ENCODE measurements around the gene AGBL4. TPM values are rescaled to one million over a fixed set of nuclear protein-coding genes. Genes with fewer than 3 reads are reported as not detected.
A peak's percentile ranks its signal among the peaks of the same experiment; 100 is the strongest.

Gene AGBL4
- polyA plus RNA-seq, 10 donors, result 0.12 to 0.37 (median 0.22) TPM

DNA sequence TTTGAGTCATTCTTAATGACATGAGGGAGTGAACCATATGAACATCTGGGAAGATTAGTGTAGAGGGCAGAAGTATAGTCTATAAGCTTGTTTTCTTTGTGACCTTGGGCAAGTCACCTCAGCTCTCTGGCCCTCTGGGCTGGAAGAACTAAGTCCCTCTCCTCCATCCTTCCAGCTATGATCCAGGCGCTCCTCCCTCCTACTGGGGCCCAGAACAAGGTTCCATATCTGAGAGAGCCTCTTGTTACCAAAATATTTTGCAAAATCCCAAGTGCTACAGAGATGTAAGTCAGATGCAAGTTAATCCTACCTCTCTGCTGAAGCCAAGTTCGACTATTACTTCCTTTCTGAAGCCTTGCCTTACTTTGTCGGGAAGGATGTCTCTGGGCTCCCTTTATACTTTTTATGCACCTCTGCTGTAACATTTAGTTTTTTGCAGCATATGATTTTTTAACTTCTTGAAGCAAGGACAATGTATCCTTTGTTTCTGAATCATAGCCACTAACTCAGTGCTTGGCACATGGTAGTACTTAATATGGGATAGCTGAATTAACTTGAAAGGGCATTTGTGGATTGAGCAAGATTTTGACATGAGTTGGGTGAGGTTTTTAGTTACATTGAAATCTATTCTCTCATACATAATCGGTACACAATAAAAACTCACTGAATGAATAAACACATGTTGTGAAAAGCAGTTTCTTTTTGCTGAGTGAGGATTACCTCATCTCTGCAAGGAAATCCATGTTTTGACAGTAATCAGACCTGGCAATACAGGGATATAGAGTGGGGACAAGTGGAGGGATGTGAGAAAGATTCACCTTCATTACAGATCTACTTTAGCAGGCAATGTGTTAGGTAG, 1192.4 kb downstream of the AGBL4 start:
- peak in 1 of 3 donors; percentile 70 for DNase-seq

DNA sequence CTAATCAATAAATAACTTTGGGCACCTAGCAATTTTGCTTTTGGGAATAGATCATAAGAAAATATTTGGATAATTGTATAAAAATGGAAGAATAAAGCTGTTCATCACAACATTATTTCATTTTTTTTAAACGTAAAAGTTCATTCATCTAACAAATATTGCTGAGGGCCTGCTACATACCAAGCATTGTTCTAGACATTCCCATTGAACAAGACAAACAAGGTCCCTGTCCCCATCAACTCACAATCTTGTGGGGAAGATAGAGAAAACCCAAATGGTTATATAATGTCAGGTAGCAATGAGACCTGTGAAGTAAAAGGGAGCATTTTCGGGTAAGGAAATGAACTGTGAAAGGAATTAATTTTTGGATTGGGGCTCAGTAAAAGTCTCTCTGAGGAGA, 1193.0 kb downstream of the AGBL4 start:
- DNase-seq, result no peak

DNA sequence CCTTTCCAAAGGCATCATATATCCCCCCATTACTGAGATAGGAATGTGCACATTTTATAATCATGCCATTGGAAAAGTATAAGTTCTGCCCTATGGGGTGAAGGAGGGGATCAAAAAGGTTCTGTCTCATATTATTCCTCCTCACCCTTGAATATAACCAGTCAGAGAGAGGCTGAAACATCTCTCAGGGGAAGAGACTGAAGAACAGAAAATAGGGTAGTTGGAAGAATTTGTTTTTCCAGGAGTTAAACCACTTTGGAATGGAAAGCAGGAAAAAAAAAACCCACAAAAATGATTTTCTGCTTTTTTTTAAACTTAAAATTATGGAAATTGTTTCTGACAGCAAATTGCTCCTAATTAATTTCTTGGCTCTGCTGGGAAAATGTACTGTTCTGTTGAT, 1194.3 kb downstream of the AGBL4 start:
- DNase-seq, result no peak

DNA sequence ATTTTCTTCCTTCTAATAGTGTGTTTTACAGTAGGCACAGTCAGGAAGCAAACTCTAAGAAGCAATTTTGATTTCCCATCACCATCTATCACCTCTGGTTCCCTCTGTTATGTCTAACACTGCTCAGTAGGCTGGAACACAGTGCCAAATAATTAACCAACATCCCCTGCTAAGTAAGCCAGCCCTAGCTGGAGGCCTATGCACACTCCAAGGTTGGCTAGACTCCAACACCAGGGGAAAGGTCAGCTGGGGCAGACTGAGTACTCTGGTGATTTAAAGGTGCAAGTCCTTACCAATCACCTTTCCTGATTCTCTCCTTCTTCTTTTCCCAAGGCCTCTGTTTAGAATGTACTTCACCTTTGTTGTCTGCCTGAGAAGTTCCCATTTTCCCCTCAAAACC, 1200.6 kb downstream of the AGBL4 start:
- DNase-seq, result no peak

DNA sequence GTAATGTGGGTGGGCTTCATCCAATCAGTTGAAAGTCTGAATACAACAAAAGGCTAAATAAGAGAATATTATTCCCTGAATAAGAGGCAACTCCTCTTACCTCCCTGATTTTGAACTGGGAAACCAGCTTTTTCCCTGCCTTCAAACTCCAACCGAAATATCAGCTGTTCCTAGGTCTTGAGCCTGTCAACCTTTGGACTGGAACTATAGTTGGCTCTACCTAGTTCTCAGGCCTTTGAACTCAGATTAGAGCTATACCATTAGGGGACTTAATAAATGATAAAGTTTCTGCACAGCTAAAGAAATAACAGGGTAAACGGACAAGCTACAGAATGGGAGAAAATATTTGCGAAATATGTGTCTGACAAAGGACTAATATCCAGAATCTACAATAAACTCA, 1203.3 kb downstream of the AGBL4 start:
- no peak for DNase-seq

DNA sequence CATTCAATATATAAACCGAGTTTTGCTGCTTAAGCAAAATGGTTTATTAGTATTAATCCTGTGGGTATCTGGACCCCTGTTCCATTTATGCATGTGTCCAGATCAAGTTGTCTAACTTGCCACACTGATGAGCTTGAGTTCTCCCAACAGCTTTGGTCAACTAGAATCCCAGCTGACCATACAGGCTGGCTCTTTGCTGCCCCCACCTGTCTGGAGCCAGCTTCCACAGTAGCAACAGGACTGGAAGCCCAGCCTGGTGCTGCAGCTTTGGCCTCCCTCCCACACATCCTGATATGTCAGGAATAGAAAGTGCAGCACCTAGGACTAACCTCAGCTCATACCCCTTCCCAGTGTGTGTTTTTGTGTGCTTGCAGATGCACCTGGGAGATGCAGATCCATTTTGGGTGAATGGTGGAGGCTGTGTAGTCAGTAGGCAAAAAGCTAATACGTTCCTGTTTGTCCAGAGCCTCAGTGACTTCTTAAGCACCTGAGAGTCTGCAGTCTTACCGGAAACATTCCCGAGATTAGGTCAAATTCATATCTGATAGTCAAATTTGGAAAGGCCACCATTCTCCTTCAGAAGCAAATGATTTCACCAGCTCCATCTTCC, 1206.1 kb downstream of the AGBL4 start:
- peak; percentile 34 to 63 (median 38) for DNase-seq

DNA sequence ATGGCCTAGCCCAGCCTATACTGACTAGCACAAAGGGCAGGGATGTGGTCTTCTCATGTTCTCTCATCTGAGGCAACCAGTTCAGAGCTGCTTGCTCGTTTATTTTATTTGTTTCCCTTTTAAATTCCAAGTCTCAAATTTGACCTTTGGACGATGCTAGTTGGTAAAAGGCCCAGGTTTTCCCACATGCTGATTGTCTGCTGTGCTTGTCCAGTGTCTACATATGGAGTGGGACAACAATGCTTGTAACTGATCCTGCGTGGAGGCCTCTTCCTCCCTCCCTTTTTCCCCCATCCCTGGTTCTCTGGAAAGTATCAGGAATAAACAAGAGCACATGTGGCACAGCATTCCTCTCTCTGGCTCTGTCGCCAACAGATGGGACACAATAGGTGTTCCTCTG, 1213.0 kb downstream of the AGBL4 start:
- peak; percentile 36 to 83 (median 47) for DNase-seq

DNA sequence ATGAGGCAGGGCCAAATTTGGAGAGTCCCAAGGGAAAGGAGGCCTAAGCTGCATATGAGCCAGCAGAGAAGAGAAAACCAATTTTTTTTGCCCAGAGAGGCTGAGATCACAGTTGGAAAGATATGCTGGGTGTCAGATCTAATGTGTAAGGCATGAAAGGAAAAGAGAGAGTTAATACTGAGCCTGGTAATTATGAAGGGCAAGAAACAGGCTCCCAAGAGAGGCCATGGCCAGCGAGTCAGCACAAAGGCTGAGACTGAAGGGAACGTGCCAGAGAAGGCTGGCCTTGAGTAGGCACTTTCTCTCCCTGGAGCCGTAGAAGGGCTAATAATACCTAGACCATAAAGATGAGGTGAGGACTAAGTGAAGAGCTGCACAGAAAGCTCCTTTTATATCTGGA, 1215.3 kb downstream of the AGBL4 start:
- DNase-seq, result no peak

DNA sequence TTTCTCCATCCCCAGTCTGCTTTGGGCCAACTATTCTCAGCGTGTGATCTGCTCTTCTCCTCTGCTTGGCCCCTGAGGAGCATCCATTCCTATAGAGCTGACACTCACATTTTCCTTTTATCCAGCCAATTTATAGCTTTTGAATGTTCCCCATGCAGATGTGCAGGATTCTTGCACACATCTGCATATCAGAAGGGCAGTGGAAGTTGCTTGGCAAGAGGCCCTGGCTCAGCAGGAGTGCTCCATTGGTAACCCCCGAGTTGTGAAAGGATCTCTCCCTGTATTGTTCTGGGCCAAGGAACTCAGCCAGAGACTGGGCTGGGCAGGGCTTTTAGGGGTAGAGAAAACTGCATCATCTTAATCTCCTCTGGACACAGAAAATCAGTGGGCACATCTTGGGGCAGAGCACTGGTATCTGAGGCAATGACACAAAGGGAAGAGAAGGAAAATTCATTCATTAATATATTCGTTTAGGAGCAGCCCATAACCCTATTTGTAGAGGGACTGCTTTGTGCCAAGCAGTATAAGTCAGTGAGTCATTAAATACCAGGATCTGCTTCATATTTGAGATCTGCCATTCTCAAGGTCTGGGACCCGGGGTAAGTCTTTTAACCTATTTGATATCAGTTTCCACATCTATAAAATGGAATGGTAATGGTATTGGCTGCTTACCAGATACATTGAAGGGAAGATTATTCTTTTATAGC, 1216.0 kb downstream of the AGBL4 start:
- peak; percentile 46 to 89 (median 52) for DNase-seq

DNA sequence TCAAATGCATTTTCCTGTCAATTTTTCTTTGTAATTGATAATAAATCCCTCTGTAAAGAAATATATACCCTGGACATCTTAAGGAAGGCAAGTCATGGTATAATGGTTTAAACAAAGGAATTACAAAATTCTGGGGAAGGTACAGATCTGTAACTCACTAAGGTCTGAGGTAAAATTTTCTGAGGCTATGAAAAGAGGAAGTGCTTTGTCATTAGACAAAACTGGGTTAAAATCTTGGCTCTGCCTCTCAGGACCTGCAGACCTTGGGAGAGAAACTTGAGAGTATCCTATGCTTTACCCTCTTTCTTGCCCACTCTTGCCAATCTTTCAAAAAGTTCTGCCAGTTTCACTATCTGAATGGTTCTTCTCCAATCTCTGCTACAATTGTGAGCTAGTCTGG, 1220.3 kb downstream of the AGBL4 start:
- no peak for DNase-seq

DNA sequence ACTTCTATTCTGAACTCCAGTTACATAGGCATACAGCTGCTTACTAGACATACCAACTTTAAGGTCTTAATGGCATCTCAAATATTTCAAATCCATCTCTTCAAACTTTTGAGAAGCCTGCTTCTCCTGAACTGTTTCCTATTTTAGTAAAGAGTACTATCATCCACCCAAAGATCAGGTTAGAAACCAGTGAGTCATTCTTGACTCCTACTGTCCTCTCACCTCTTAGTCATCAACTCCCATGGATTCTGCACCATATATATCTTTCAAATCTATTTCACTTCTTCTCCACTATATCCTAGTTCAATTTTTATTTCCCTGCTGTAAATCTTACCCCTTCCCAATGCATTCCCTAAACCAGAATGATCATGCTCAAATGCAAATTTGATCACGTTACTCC, 1228.9 kb downstream of the AGBL4 start:
- no peak for DNase-seq

DNA sequence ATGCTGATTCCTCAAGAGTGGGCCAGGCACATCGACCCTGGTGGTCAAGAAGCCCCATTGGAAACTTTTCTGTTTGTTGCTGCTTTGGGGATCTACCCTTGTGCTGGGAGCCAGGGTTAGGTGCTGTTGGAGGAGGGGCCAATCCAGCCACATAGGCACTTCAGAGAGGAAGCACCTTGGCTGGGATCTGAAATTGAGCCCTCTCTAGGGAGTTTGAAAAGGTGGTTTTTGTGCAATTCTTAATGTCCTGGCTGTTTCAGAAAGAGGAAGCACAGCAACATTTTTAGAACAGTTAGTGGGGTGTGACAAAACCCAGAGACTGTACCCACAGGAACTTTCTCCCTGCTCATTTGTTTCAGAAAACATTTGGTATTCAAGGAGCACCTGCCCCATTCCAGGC, 1229.9 kb downstream of the AGBL4 start:
- DNase-seq, result no peak

DNA sequence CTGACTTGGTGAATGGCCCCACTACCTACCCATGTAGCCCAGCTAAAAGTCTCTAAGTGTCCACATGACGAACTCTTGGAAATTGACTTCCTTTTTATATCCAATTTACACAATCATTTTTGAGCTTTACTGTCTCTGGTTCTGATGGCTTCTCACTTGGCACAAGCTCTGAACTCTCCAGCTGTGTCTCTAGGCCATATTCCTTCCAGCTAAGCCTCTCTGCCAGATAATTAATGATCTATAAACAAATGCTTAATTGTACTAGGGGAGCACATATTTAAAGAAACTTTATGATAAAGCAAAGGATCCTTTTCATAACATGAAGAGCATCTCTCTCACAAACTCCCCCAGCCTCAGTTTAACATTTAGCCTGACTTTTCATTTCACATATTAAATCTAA, 1230.8 kb downstream of the AGBL4 start:
- no peak for DNase-seq

DNA sequence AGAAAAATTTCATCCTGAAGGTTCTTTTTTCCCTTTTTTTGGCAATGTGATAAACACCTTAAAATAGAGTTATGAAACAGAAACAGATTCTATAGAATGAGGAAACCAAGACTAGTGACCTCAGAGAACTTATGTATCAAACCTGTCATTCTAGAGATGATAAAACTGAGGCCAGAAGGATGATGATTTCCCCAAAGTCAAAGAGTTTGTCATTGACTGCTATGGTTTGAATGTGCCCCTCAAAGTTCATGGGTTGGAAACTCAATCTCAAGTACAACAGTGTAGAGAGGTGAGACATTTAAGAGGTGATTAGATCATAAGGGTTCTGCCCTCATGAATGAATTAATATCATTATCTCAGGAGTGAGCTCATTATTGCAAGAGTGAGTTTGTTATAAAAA, 1233.4 kb downstream of the AGBL4 start:
- no peak for DNase-seq

DNA sequence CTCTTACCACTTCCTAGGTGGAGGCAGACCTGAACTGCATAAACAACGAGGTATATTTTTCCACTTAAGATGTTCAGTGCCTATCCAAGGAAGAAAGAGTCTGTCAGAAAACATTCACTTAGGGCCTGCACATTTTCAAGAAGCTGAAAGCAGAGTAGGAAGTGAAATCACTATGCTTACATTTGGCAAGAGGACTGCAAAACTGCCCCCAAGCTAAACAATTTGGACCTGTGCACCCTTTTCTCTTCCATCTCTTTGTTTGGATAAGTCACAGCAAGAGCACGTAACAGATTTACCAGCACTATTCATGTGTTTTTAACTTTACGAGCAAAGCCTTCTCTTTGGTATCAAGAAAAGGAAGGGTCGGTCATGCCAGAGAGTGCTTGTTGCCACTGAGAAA, 1233.9 kb downstream of the AGBL4 start:
- peak in 1 of 3 donors; percentile 30 for DNase-seq

DNA sequence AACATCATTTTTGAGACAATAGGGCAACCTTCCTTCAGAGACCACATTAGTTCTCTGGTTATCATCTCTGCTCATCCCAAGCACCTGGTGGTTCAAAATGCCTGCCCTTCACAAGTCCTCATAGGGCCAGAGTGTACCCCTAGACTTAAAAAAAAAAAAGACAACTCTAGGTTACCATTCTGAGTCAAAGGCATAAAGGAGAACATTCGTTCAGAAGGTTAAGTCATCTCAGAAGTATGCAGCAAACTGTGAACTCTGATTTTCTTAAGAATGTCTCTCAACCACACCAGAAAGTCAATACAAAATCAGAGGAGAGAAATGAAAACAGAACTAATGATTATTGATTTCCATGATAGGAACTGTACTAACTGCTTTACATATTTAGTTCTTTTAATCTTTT, 1237.9 kb downstream of the AGBL4 start:
- no peak for DNase-seq

DNA sequence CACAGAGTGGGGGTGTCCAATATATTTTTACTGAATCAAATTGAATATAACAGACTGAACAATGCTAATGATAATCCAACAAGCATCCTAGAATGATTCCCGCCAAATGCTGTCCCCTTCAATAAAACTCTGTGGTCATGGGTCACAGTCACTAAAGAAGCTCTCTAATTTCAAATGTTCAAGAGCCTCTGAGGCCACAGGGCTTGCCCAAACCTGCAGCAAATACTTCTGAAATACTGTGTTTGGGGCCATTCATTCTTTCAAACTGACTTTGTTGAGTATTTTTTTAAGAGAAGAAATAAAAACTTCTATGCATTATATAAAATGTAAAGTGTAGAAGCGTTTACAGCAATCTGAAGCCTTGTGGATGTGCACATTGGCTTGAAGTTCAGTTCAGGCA, 1239.5 kb downstream of the AGBL4 start:
- DNase-seq, result no peak

DNA sequence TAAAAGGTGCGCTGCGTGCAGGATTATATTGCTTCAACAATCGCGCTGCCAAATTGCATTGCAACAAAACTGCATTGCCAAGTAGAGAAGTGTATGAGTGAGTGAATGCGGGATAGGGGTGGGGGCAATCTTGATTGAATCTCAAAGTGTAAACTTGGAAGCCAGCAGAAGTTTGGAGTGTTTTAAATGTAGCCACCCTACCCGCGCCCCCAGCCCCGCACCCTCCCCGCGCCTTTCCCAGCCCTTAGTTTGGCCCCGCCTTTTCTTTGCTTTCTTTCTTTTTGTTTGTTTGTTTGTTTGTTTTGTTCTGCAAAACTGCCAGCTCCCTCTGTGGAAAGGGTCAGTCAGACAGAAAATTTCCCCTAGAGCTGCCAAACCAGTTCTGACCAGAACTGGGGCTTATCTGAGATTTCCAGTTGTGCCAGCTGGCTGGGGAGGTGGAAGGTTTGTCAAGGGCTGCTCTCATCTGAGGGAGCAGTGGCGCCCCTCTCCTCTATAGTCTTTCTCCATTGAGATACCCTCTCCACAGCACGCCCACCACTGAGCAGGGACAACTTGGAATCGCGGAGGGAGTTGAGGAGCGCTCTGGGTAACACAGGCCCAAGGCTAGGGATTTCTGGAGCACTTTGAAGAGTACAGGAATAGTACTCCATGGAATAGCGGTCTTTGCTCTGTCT, 1246.4 kb downstream of the AGBL4 start:
- DNase-seq, result peak in 1 of 3 donors; percentile 62

DNA sequence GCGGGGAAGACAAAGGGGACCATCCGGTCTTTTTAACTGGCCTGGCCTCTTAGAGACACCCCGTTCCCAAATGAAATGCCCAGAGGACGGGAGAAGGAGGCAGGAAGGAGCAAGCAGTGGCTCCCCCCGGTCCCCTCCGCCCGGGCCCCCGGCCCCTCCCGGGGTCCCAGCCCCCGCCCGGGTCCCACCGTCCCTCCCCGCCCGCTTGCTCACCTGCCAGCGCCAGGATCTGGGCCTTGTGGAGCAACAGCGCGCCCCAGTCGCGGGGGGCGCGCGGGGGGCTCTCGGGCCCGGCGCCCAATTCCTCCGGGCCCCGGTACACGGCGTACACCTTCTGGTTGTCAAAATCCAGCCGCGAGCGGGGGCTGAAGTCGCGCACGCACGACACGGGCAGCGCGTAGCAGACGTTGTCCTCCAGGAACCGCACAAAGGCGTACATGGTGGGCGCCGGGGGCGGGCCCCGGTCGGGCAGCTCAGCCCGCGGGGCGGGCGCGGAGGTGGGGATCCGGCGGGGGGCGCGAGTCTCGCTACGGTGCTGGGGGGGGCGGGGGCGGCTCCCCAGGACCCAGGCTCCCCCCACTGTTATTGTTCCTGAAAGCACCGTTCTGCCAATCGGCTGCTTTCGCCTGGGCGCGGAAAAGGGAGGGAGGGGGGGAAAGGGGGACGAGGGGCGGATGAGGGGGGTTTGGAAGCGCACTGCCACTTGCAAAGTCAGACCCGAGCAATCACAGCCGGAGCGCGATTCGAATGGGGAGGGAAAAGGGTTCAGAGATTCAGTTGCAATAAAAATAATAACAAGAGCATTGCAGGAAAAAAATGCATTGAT, 1247.1 kb downstream of the AGBL4 start, which contains the start of gene BEND5:
TSS of gene BEND5 (minus strand) at position 499 of the 826 bp plus-strand sequence. CDS start at position 439, 60 bp downstream.
- peak; percentile 79 to 94 (median 87) for DNase-seq

DNA sequence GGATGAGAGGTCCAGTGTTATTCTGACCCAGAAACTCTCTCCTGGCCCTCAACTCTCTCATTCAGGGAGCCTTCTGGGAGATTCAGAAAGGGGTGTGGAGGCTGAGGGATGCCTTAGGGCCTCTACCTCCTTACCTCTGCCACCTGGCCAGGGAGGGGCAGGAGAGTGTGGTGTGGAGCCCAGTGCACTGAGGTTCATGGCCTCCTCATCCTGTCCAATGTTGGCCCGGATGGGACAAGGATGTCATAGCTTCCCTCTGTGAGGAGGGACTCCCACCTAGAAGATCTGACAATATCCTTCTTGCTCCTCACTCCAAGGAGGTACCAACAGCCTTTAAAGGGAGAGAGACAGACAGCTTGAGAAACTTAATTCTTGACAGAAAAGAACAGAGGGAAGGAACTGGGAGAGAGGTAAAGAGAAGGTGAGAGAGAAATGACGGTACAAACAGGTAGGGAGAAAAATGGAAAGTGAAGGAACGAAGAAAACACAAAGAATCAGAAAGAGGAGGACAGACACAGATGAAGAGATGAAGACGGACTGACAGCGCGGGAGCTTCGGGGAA, 1247.8 kb downstream of the AGBL4 start:
- DNase-seq, result peak in 1 of 3 donors; percentile 60

DNA sequence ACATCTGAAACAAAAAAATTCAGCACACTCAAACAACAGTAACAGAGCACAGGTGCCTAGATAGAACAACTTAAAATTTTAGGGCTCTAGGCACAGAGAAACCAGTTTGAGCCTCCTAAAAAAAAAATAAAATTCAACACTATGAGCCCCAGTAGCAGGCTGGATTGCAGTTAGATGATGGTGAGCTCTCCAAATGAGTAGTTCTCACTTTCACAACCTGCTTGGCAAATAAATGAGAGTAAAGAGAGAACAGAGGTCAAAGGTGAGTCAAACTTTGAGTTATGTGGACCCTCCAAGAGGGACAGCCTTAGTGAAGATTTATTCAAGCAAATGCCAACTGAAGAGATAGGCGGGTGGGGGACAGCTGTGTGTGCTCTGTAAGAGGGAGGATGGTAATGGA, 1250.6 kb downstream of the AGBL4 start:
- DNase-seq, result no peak

All from muscle of back (tissue), 11 donors.